Chondrocyte (in vitro differentiated cells): ENCODE data around the gene ST3GAL6. TPM values are rescaled to one million over a fixed set of nuclear protein-coding genes. Genes with fewer than 3 reads are reported as not detected.

Source experiments
- DNase-seq: peaks from one replicate; pipeline ENCODE4 v3.0.0; 2021; ENCODE audit warnings: mixed read lengths, low spot score
- H3K27ac Mint-ChIP-seq: one replicate; pipeline ENCODE4 v1.8.0; 2021; ENCODE audit warnings: mild to moderate bottlenecking, moderate library complexity, mixed read lengths; ENCODE audit not compliant: unreplicated experiment
- H3K27me3 Mint-ChIP-seq: 2 replicates; pipeline ENCODE4 v1.8.0; 2021; ENCODE audit warnings: low read depth, mixed read lengths
- H3K36me3 Mint-ChIP-seq: 2 replicates; pipeline ENCODE4 v1.8.0; 2021; ENCODE audit warnings: low read depth, mixed read lengths
- H3K4me1 Mint-ChIP-seq: 2 replicates; pipeline ENCODE4 v1.8.0; 2021; ENCODE audit warnings: low read depth, mild to moderate bottlenecking, mixed read lengths
- H3K4me3 Mint-ChIP-seq: one replicate; pipeline ENCODE4 v1.8.0; 2021; ENCODE audit warnings: mild to moderate bottlenecking, moderate library complexity, mixed read lengths; ENCODE audit not compliant: unreplicated experiment
- H3K9me3 Mint-ChIP-seq: 2 replicates; pipeline ENCODE4 v1.8.0; 2021; ENCODE audit warnings: low read depth, mixed read lengths
- CTCF ChIP-seq: fragments of 200-600 bp; sonication (generic); IDR thresholded peaks from 2 replicates; pipeline ENCODE4 v1.5.0; 2021; ENCODE audit warnings: antibody characterized with exemption, mild to moderate bottlenecking, moderate library complexity
- total RNA-seq: library from RNA; stranded (reverse); gene quantifications from 3 replicates; pipeline ENCODE4 v1.2.1, GENCODE V29; 2021

Gene ST3GAL6
- total RNA-seq, 1 donor from 2014 or later: 0.32 TPM

- DNase-seq: no peak
- Mint-ChIP-seq H3K27ac (no peak overlapping the region), H3K4me1 (peaks cover 38% of the 10 kb centered on the region), H3K27me3 (no peaks in the 10 kb centered on the region), H3K36me3 (no peaks in the 10 kb centered on the region), H3K9me3 (no peaks in the 10 kb centered on the region), H3K4me3 (no peak overlapping the region)
- no peak for TF ChIP-seq CTCF
Measured at GRCh38 chr3:98787181-98787580, 24.0 kb downstream of the ST3GAL6 start.

GRCh38 chr3:98788651-98789050 lies 25.5 kb downstream of the ST3GAL6 start:
- no peak overlapping the region for H3K27ac Mint-ChIP-seq
- H3K27me3 Mint-ChIP-seq: no peaks in the 10 kb centered on the region
- H3K36me3 Mint-ChIP-seq: no peaks in the 10 kb centered on the region
- peaks cover 34% of the 10 kb centered on the region for H3K4me1 Mint-ChIP-seq
- no peak for DNase-seq
- TF ChIP-seq CTCF: no peak
- no peak overlapping the region for H3K4me3 Mint-ChIP-seq
- H3K9me3 Mint-ChIP-seq: no peaks in the 10 kb centered on the region

- H3K9me3 Mint-ChIP-seq: no peaks in the 10 kb centered on the region
- DNase-seq: no peak
Measured at GRCh38 chr3:98791341-98792325, 28.5 kb downstream of the ST3GAL6 start.

GRCh38 chr3:98793971-98794370 lies 30.8 kb downstream of the ST3GAL6 start:
- no peak for DNase-seq
- Mint-ChIP-seq H3K4me3 (no peak overlapping the region), H3K27me3 (no peaks in the 10 kb centered on the region), H3K4me1 (peaks cover 8% of the 10 kb centered on the region), H3K9me3 (no peaks in the 10 kb centered on the region), H3K36me3 (peaks cover 17% of the 10 kb centered on the region), H3K27ac (no peak overlapping the region)
- TF ChIP-seq CTCF: no peak

More at GRCh38 chr3:98791341-98792325, 28.5 kb downstream of the ST3GAL6 start:
- Mint-ChIP-seq H3K4me1 (peaks cover 13% of the 10 kb centered on the region), H3K4me3 (no peak overlapping the region), H3K27me3 (no peaks in the 10 kb centered on the region), H3K27ac (no peak overlapping the region), H3K36me3 (peaks cover 12% of the 10 kb centered on the region)
- TF ChIP-seq CTCF: no peak

GRCh38 chr3:98796334-98796733 lies 33.2 kb downstream of the ST3GAL6 start:
- Mint-ChIP-seq H3K36me3 (peaks cover 25% of the 10 kb centered on the region), H3K27ac (no peak overlapping the region), H3K9me3 (no peaks in the 10 kb centered on the region), H3K4me3 (no peak overlapping the region), H3K4me1 (peaks cover 6% of the 10 kb centered on the region), H3K27me3 (no peaks in the 10 kb centered on the region)
- TF ChIP-seq CTCF: no peak
- no peak for DNase-seq
